HG03378 (cell line): Measurements from ENCODE around the gene PCNT.

Experiments used
- ATAC-seq: cut with Tn5 transposase; IDR thresholded peaks from one replicate; pipeline ENCODE4 v1.9.1; 2021; ENCODE audit warnings: mild to moderate bottlenecking, moderate library complexity; ENCODE audit not compliant: unreplicated experiment

Gene PCNT

GRCh38 chr21:46323710-46324389 is at the start of gene PCNT, which contains the start of gene C21orf58:
Gene PCNT (plus strand): TSS chr21:46324156. CDS start chr21:46324229, 73 bp downstream.
Gene C21orf58 (minus strand): TSS chr21:46323870. CDS start chr21:46322738, 1,132 bp downstream.
- ATAC-seq: peak; percentile 77

- ATAC-seq: no peak
Observed at GRCh38 chr21:46274797-46275390, 49.1 kb upstream of the PCNT start.

- ATAC-seq: no peak
Observed at GRCh38 chr21:46284077-46284644, 39.8 kb upstream of the PCNT start.

- ATAC-seq: no peak
Observed at GRCh38 chr21:46284733-46285132, 39.2 kb upstream of the PCNT start.

GRCh38 chr21:46285206-46285661 is 38.7 kb upstream of the PCNT start, which contains the start of gene MCM3AP:
Gene MCM3AP (minus strand): TSS chr21:46285611. CDS start chr21:46285286, 325 bp downstream.
- no peak for ATAC-seq

GRCh38 chr21:46285761-46286647 is 38.0 kb upstream of the PCNT start, which contains the start of gene YBEY:
Gene YBEY (plus strand): TSS chr21:46286342. CDS start chr21:46286914, 572 bp downstream.
- peak; percentile 62 for ATAC-seq

- no peak for ATAC-seq
Observed at GRCh38 chr21:46286648-46287002, 37.3 kb upstream of the PCNT start.

- no peak for ATAC-seq
Observed at GRCh38 chr21:46287541-46287940, 36.4 kb upstream of the PCNT start.

- ATAC-seq: no peak
Observed at GRCh38 chr21:46289655-46290179, 34.2 kb upstream of the PCNT start.

- ATAC-seq: no peak
Observed at GRCh38 chr21:46291561-46291960, 32.4 kb upstream of the PCNT start.

- no peak for ATAC-seq
Observed at GRCh38 chr21:46294647-46295176, 29.2 kb upstream of the PCNT start.

GRCh38 chr21:46295177-46295770 is 28.7 kb upstream of the PCNT start:
- no peak for ATAC-seq

GRCh38 chr21:46295996-46296752 is 27.8 kb upstream of the PCNT start:
- ATAC-seq: no peak

- ATAC-seq: no peak
Observed at GRCh38 chr21:46297338-46298271, 26.4 kb upstream of the PCNT start.

GRCh38 chr21:46299167-46299566 is 24.8 kb upstream of the PCNT start:
- ATAC-seq: no peak

- no peak for ATAC-seq
Observed at GRCh38 chr21:46301759-46302158, 22.2 kb upstream of the PCNT start.

- ATAC-seq: no peak
Observed at GRCh38 chr21:46304437-46304836, 19.5 kb upstream of the PCNT start.

- ATAC-seq: no peak
Observed at GRCh38 chr21:46304955-46305354, 19.0 kb upstream of the PCNT start.
